HG02973 (cell line): ENCODE results near the gene CGNL1.

Experiments
- ATAC-seq: cut with Tn5 transposase; IDR thresholded peaks from one replicate; pipeline ENCODE4 v1.9.1; 2021; ENCODE audit warnings: moderate library complexity; ENCODE audit not compliant: unreplicated experiment

Gene CGNL1

DNA sequence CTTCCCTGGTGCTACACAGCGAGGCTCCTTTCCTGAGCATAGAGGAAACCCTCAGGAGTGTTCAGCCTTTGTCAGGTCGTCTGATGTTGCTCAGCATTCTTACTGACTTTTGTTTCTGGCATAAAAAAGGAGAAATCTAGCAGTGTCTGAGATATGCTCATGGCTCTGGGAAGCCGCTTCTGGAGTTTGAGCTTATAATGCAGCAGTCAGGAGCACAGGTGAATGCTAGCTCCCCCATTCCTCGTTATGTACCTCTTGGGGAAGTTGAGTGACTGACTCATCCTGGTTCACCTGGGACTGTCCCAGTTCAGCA lies 166.2 kb downstream of the CGNL1 start:
- ATAC-seq: no peak

DNA sequence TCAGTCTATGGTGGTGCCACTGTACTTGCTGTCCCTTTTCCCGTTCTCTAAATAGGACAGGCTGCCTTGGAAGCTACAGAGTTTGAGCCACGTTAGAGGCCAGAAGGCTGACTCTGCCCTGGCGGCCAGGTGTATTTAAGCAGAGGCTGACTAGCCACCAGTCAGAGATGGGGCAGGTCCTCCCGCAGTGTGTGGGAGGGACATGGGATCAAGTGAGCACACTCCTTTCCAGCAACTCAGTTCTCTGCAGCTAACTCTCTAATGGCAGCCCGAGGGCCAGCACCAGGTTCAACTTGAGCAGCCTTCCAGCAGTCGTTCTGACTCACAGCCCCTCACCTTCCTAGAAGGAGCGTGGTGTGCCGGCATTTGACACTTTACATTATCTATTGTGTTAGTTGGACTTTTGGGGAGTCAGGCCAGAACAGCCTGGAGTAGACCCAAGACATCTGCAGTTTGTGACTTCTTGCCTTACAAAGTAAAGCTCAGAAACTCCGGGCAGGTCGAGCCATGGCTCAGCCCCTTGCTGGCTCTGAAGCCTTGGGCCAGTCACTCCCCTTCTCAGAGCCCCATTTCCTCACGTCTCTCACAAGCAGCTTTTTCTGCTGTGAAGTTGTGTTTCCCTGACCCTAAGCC lies 168.7 kb downstream of the CGNL1 start:
- ATAC-seq: no peak

DNA sequence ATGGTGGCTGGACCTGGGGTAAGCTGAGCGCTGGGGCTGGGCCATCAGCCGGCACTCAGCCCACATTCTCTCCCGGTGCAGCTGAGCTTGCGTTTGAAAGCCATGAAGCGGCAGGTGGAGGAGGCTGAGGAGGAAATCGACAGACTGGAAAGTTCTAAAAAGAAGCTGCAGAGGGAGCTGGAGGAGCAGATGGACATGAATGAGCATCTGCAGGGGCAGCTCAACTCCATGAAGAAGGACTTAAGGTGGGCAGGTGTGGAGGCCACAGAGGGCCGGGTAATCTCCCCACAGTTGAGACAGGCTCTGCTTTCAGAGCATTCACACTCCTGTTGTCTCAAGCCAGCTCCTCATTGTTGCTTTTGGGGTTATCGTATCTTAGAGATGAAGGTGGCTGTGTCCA lies 169.7 kb downstream of the CGNL1 start:
- no peak for ATAC-seq

DNA sequence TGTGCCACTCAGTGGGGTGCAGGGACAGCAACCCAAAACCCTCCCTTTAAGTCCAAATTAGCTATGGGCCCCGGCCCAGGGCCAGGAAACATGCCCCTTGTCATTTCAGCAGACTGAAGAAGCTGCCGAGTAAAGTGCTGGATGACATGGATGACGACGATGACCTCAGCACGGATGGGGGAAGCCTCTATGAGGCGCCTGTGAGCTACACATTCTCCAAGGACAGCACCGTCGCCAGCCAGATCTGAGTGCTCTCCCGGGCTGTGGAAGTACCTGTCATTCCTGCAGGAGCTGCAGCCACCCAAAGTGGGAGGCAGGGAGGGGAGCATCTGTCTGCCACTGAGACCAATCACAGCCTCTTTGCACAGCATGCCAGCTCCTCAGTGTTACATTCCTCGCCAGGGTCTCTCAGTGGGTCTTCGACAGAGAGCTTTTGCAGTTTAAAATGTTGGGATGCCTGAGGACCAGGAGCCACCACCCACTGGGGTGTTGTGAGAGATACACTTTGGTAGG lies 171.0 kb downstream of the CGNL1 start:
- ATAC-seq: no peak

DNA sequence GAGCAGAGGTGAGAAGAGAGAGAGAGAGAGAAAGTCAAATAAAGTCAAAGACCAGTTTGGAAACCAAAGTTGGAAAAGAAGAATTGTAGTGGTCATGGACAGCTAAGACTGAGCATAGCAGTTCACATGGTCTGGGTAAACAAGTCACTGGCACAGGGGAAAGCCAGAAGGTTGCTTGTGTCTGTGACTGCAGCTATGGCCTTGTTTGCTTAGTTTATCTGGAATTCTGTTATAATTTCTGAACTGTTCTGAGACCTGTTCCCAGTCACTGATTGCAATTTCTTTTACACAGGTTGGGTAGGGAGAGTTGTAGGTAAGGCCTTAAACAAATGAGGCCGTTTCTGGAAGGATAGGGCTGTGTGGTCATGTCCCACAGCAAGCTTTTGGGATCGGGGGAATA lies 172.0 kb downstream of the CGNL1 start:
- no peak for ATAC-seq

DNA sequence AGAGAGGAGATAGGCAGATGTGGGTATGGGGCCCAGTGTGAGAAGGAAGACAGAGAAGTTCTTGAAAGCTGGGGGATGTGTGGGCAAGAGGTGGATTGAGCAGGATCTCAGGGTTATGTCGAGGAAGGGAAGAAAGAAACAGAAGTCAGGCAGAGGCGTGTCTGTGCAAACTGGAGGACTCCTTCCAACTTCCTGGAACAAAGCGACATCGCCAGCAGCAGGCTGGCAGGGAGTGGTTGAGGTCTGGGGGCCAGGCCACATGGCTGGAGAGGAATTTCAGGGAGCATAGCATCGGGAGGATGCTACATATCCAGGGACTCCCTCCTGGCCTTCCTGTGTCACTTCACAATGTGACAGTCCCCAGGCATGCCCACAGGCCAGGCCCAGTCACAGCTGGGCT lies 172.5 kb downstream of the CGNL1 start:
- ATAC-seq: no peak

DNA sequence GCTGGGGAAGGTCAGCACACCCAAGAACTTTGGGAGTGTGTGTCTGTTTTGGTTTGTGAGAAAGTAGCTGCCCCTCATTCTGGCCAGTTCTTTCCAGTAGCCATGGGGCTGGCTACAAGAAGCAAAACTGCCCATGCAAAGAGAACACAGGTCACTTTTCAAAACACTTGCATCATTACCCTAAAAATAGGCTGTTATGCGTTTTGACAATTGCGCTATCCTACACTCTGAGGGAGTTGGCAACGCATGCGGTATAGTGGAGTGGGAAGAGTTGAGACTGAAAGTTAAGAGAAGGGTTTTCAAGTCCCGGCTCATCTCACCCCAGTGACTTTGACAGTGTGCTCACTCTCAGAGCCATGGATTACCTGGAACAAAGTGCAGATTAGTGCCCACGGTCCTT lies 173.6 kb downstream of the CGNL1 start:
- no peak for ATAC-seq

DNA sequence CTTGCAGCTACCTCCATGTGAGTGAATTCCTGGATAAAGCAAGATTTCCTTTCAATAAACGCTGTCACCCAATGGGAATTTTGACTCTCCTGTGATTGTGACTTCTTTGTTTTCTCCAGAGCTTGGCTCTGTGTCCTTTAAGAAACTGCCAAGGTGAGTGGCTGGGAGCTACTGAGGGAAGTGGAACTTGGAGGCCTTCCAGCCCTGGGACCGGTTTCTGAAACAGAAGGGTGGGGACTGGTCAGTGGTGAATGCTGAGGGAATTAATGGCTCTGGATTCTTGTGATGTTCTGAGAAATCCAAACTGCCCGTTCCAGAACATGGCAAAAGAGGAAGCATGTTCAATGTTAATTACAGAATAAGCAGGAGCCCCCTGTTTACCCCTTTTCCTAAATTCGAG lies 174.3 kb downstream of the CGNL1 start:
- no peak for ATAC-seq

DNA sequence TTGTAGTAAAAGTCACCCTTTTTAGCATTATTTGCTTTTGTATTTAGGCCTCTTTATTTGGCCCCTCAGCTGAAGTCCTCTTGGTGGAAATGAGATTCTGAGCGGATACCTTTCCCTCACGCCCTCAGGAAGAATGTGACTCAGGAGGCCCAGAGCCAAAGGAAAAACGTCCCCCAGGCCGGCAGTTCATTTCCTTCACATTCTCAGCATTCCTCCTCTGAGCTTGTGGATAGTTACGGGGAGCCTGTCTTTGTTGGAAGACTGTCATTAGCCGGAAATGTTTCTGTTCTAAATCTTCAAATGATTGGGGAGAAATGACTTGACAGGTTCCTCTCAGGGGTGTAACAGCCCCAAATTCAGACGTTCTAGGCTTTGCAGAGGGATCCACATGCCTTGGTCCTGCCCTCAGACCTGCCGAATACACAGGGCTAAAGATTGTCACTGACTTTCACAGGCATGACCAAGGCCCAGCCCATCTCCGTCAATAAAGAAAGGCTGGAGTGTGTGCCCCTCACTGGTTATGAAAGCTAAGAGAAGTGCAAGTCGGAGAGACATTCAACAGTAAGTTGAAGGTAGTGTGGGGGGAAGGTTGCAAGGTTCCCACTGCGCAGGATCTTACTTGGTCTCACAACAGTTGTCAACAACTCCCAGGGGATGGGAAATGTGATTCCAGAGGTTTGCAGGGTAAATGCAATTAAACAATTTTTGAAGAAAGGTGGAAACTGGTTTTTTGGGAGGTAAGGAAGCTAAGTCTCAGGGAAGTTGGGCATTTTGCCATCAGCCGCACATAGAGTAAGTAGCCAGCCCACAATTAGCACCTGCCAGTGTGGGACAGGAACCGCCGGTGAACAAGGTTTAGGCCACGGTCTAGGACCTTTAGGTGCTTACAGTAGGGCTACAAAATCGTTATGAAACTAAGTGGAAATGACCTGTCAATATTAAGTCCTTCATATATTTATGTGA lies 175.7 kb downstream of the CGNL1 start:
- no peak for ATAC-seq

DNA sequence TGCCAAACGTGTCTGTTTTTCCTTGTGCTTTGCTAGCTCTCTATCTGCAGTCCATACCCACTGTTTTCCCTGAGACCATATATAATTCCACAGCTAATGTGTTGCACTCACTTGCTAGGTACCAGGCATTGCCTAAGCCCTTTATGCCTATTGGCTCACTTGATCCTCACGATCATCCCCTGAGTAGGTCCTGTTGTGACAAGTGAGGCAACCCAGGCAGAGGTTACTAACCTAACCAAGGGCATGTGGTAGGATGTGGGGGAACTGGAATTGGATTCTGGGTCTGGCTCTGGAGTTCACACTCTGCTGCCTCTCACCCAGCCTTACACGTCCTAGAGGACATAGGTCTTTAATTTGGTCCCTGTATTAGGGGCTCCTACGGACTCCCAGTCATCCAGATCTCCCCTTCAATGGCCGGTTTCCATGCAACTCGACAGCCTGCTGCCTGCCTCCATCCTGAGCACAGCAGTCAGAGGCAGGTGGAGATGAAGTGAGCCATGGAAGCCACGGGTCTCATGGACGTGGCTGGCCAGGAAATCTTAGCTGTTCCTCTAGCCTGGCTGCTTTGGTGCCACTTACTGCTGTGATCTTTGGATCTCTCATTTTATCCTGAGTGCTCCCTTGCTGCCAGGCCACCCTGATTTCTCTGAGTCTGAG lies 176.5 kb downstream of the CGNL1 start:
- ATAC-seq: no peak

DNA sequence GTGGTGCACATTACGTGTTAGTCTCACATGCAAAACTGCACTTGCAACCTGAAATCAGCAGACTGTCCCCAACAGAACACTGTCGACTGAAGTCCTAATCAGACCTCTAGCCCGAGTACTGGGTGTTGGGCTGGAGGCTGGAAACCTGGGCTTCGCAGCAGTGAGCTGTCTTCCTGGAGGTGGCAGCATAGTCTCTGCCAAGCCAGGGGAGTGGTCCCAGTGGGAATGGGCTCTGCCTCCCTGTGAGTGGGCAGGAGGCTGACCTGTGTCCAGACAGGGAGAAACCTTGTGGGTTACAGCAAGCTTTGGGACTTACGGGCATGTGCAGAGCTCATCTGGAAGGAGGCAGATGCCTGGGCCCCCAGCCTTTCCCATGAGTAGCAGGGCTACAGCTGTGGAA lies 177.2 kb downstream of the CGNL1 start:
- ATAC-seq: no peak

DNA sequence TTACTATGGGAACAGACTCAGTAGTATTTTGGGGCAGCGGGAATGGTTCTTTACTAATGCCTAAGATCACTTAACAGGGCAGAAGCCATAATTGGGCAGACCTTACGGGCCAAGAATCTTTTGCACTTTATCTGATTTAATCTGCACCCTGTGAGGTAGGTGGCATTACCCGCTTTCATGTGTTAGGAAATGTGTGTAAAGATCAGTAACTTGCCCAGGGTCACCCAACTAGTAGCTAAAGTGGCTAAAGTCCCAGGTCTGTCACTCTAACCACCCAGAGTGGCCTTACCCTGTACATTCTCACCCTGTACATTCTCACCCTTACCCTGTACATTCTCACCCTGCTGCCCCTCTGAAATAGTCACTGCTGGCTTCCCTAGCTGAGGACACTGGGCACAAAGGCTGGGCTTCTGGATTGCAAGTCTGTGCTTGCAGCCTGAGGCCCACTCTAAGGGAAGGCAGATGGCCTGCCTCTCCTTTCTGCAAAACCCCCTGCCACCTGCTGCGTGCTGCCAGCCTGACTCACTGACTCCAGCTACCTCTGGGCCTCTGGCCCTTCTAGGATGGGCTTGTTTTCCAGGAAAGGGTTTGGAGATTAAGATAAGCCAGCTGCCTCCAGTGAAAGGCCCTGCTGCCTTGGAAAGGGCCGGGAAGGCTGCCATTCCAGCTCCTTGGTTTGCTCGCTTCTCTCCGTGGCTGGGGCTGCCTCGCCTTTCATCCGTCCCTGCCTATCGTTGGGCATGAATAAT lies 177.9 kb downstream of the CGNL1 start:
- ATAC-seq: no peak

DNA sequence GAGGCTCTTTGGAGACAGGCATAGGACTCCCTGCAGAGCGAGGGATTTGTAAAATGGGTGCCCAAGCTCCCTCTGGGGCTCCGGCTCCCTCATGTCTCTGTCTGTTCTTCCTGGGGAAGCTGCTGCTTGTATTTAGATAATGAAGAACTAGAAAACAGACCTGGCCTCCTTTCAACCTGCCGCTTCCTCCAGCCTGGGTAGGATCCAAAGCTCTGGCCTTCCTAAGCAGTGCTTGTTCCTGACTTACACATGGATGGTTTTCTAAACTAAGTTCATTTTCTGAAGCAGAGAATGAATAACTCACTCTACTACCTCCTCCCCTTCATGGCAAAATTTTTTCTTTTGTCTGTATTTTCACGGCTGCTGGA lies 178.5 kb downstream of the CGNL1 start:
- no peak for ATAC-seq

DNA sequence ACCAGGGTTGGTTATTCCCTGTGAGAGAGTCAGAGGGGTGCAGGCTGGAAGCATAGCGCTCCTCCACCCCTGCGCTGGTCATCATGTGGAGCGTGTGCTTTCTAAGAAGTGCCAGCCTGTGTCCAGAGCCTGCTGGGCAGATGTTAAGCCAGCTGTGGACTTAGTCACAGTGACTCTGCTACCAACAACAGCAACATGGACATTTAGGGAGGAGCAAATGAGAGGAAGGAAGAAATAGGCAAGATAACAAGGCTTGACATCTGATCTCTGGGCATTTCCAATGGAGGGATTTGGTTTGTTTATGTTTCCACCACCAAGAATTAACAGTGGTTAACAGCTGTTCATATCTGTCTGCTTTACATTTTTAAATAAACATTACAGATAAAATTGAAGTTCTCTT lies 179.0 kb downstream of the CGNL1 start:
- ATAC-seq: no peak

DNA sequence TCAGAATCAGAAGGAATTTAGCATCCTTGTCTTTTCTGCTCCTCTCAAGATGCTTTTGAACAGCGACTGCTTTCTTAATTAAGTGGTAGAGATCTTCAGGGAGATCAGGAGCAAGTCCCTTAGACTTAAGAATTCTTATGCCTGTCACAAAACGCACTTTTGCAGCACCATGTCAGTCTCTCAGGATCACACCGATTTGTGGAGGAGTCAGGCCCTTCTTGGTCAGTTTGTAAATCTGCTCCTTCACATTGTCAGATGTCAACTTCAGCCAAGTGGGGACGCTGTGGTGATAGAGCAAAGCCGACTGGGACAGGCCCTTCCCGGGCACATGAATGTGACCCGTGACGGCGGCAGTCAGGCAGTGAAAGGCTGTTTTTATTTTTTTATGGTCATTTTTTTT lies 179.7 kb downstream of the CGNL1 start:
- no peak for ATAC-seq

DNA sequence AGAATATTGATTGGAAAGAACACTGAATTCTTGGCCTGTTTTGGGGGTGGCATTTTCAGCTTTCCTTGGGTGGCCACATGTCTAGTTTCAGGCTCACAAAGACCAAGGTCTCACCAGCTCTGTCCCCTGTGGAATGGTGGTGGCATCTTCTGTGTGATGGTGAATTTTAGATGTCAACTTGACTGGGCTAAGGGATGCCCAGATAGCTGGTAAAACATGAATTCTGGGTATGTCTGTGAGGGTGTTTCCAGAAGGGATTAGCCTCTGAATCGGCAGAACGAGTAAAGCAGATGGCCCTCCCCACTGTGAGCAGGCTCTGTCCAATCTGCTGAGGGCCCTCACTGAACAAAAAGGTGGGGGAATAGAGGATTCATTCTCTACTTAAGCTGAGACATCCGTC lies 181.0 kb downstream of the CGNL1 start:
- no peak for ATAC-seq

DNA sequence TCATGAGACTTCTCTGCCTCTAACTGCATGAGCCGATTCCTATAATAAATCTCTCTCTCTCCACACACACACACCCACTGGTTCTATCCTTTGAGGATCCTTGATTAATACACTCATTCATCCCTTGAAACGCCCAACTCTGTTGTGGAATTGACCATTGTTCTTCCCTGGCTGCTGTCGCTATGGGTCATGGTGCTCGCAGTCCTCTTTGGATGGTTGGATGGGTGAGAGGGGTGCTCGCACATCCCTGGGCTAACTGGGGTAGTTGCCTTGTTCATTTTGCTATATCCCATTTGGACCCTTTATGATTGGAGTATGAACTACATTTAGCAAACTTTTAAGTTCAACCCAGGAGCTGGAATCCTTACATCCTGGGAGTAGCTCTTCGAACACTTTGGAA lies 181.5 kb downstream of the CGNL1 start:
- no peak for ATAC-seq

DNA sequence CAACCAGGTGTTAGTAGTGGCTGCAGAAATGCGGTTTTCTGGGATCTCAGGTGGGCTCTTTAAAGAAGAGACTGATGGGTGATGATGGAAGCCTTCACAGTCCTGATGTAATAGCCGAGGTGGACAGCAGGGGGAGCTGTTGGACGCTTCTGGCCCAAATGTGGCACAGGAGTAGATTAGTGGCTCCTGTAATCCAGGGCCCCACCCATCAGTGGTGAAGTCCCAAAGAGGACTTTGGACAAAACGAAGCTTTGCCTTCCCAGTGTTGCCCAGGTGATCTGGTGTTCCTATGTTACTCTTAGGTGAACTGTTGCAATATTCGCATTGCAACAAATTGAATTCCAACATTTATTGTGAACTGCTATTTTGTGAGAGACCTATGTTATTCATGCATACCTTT lies 183.6 kb downstream of the CGNL1 start:
- ATAC-seq: no peak

DNA sequence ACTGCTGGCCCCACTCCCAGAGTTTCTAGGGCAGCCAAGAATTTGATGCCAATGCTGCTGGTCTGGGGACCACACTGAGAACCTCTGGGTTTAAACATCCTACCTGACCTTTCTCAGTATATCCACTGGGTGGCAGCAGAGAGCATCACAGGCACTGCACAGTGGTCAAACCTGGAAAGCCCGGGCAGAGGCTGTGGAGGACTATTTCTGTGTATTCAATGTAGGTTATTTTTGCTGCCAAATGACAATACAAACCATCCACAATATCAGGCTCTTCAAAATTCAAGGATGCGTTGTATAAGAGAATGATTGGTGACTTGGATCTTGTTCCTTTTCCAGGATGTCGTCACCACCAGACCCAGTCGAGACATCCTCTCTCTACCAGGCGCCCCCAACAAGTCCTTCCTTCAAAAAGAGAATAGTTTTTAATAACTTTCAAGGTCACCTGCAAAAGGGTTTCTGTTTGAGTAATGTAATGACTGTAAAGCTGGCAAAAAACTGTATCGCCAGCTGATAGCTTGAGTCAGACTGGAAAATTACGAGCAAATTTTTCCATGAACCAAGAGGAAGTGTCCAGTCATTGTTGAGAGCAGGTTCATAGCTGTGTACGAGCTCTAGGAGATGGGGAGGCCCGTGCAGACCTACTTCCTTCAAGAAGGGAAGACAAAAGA lies 184.9 kb downstream of the CGNL1 start:
- peak; percentile 78 for ATAC-seq

DNA sequence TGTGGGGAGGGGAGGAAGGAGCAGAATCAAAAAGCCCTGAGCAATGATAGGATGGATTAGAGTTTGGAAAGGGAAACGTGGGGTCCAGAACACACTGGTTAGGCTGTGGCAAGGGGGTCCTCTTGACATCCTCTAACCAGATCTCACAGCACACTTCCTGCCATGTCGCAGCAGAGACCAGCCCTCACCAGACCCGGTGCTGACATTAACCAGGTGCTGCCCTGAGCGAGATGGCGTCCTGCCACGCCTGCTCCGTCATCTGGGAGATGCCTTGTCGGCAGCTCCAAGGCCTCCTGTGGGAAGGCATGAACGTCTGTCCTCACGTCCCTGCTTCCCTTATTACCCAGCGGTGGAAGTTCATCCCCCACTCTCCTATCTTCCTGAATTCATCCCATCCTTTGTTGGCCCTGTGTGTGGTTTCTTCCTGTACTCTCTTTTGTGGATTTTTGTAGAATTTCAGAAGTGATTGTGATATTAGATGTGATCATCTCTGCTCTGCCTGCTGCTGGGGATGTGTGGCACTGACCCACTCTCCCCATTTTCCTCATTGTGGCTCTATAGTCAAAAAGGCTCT lies 186.0 kb downstream of the CGNL1 start:
- no peak for ATAC-seq
